HEK293T (cell line): ENCODE results near the gene NUCB1.

Source experiments
- ARNT ChIP-seq: fragments of 450-650 bp; IDR thresholded peaks from 2 replicates; pipeline ENCODE4 v1.6.1; 2017; ENCODE audit warnings: mild to moderate bottlenecking
- BHLHE40 ChIP-seq: fragments of 450-650 bp; IDR thresholded peaks from 2 replicates; pipeline ENCODE4 v1.6.1; 2016; ENCODE audit warnings: mild to moderate bottlenecking, moderate library complexity, borderline replicate concordance
- CTBP1 ChIP-seq: fragments of 450-650 bp; IDR thresholded peaks from 2 replicates; pipeline ENCODE4 v1.6.1; 2016; ENCODE audit warnings: borderline replicate concordance
- ELF4 ChIP-seq: fragments of 450-650 bp; IDR thresholded peaks from 2 replicates; pipeline ENCODE4 v1.6.1; 2017; ENCODE audit warnings: antibody characterized with exemption
- FOXA1 ChIP-seq: fragments of 450-650 bp; IDR thresholded peaks from 2 replicates; pipeline ENCODE4 v1.6.1; 2016; ENCODE audit warnings: mild to moderate bottlenecking
- FOXK2 ChIP-seq: fragments of 450-650 bp; IDR thresholded peaks from 2 replicates; pipeline ENCODE4 v1.6.1; 2016; ENCODE audit warnings: mild to moderate bottlenecking
- LEF1 ChIP-seq: fragments of 450-650 bp; IDR thresholded peaks from 2 replicates; pipeline ENCODE4 v1.6.1; 2017; ENCODE audit warnings: mild to moderate bottlenecking, borderline replicate concordance
- NFRKB ChIP-seq: fragments of 450-650 bp; IDR thresholded peaks from 2 replicates; pipeline ENCODE4 v1.6.1; 2016; ENCODE audit warnings: mild to moderate bottlenecking, moderate library complexity
- SP1 ChIP-seq: fragments of 450-650 bp; IDR thresholded peaks from 2 replicates; pipeline ENCODE4 v1.6.1; 2017
- SUZ12 ChIP-seq: fragments of 450-650 bp; IDR thresholded peaks from 2 replicates; pipeline ENCODE4 v1.6.1; 2016; ENCODE audit warnings: mild to moderate bottlenecking
- TARDBP ChIP-seq: fragments of 450-650 bp; IDR thresholded peaks from 2 replicates; pipeline ENCODE4 v1.6.1; 2016
- ZNF384 ChIP-seq: fragments of 450-650 bp; IDR thresholded peaks from 2 replicates; pipeline ENCODE4 v1.6.1; 2016
- TF ChIP-seq, protein P1 (sequence below): fragments of 450-650 bp; IDR thresholded peaks from 2 replicates; pipeline ENCODE4 v1.6.1; 2016

DNA sequence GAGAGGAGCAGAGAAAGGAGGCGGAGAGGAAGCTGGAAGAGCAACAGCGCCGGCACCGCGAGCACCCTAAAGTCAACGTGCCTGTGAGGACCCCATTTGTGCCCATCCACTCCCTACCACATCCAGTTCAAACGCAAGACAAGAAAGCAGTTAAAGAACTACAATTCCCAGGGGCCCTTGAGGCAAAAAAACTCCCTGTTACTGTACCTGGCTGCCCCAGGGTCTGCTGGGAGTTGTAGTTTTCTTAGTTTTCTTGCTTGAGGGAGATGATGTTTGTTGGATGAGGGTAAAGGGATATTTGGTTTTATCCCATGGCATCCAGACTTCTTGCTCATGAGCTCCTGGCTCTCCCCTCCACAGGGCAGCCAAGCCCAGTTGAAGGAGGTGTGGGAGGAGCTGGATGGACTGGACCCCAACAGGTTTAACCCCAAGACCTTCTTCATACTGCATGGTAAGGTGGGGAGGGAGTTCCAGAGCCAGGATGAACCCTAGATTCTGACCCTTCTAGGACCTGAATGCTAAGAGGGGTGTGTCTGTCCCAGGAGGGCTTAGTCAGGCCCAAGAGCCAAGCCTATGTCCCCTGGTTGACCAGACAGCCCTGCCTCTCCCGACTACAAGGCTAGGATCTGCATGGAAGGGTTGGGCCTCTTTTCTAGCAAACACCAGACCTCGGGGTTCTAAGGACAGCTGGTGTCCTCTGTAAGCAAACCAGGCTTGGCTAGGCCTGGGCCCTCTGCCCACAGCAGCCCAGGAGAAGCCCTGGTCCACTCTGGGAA lies 13.2 kb downstream of the NUCB1 start:
- no peak for TF ChIP-seq CTBP1
- TF ChIP-seq SP1 = no peak
- no peak for TF ChIP-seq FOXK2
- no peak for TF ChIP-seq NFRKB
- TF ChIP-seq LEF1 = no peak
- no peak for TF ChIP-seq FOXA1
- TF ChIP-seq ELF4 = no peak
- no peak for TF ChIP-seq TARDBP
- no peak for TF ChIP-seq ZNF384
- TF ChIP-seq BHLHE40 = no peak
- peak; percentile 93 for TF ChIP-seq SUZ12
- TF ChIP-seq, protein P1, sequence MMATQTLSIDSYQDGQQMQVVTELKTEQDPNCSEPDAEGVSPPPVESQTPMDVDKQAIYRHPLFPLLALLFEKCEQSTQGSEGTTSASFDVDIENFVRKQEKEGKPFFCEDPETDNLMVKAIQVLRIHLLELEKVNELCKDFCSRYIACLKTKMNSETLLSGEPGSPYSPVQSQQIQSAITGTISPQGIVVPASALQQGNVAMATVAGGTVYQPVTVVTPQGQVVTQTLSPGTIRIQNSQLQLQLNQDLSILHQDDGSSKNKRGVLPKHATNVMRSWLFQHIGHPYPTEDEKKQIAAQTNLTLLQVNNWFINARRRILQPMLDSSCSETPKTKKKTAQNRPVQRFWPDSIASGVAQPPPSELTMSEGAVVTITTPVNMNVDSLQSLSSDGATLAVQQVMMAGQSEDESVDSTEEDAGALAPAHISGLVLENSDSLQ = no peak
- TF ChIP-seq ARNT = no peak
